Ishikawa (cell line): ENCODE data around the gene TUBGCP5.

ENCODE experiments used
- CREB1 ChIP-seq: IDR thresholded peaks from 2 replicates; pipeline ENCODE4 v1.6.1; 2012; ENCODE audit warnings: low read depth
- FOXM1 ChIP-seq: IDR thresholded peaks from 2 replicates; pipeline ENCODE4 v1.6.1; 2012; ENCODE audit warnings: low read depth, borderline replicate concordance
- RAD21 ChIP-seq: IDR thresholded peaks from 2 replicates; pipeline ENCODE4 v1.6.1; 2012; ENCODE audit warnings: low read depth
- TAF1 ChIP-seq: IDR thresholded peaks from 2 replicates; pipeline ENCODE4 v1.6.1; 2012; ENCODE audit warnings: low read depth, mild to moderate bottlenecking
- TCF12 ChIP-seq: IDR thresholded peaks from 2 replicates; pipeline ENCODE4 v1.6.1; 2012; ENCODE audit warnings: low read depth
- YY1 ChIP-seq: IDR thresholded peaks from 2 replicates; pipeline ENCODE4 v1.6.1; 2012; ENCODE audit warnings: low read depth

- no peak for TF ChIP-seq TAF1
- no peak for TF ChIP-seq RAD21
- TF ChIP-seq FOXM1: no peak
- no peak for TF ChIP-seq CREB1
- no peak for TF ChIP-seq YY1
- no peak for TF ChIP-seq TCF12
Measured at GRCh38 chr15:23079766-23080165, 40.4 kb upstream of the TUBGCP5 start.
